Bronchial epithelial cell (primary cell): ENCODE results near the gene SHE. TPM values are rescaled to one million over a fixed set of nuclear protein-coding genes. Genes with fewer than 3 reads are reported as not detected.
"Not testable (repeated sequence)": the region's sequence is repeated elsewhere in the genome, so short reads cannot be mapped to it uniquely, and the experiment has no call there.

ENCODE experiments used
- DNase-seq: peaks from one replicate; pipeline ENCODE4 v3.0.0-alpha.2; 2010; ENCODE audit warnings: low read depth
- FAIRE-seq: peaks from 2 replicates; lab custom pipeline; 2011; peaks lifted over from hg19 to GRCh38; lab: Jason Lieb, UNC
- H3K27me3 ChIP-seq: 2 replicates; pipeline ENCODE4 v1.5.1; 2011; ENCODE audit warnings: low read length; ENCODE audit not compliant: control insufficient read depth, insufficient read depth
- H3K36me3 ChIP-seq: 2 replicates; pipeline ENCODE4 v1.5.1; 2011; ENCODE audit warnings: low read length; ENCODE audit not compliant: control insufficient read depth, insufficient read depth
- H3K4me3 ChIP-seq: 2 replicates; pipeline ENCODE4 v1.5.1; 2011; ENCODE audit warnings: mild to moderate bottlenecking, low read depth, low read length, control low read depth
- CTCF ChIP-seq: IDR thresholded peaks from 2 replicates; pipeline ENCODE4 v1.5.1; 2011; ENCODE audit warnings: mild to moderate bottlenecking, moderate library complexity, low read length, control low read depth, inconsistent platforms; ENCODE audit not compliant: insufficient read depth, severe bottlenecking
- total RNA-seq: library from RNA; depleted of rRNA; stranded (reverse); fragments of >200 nt; gene quantifications from 2 replicates; pipeline ENCODE4 v1.2.1, GENCODE V29; 2014

Gene SHE
- total RNA-seq, 1 donor from 2014 or later: not detected

- Histone ChIP-seq H3K4me3 (no peak overlapping the region), H3K27me3 (peaks cover 9% of the 10 kb centered on the region), H3K36me3 (no peaks in the 10 kb centered on the region)
- FAIRE-seq (no peak), DNase-seq (no peak)
- TF ChIP-seq CTCF: no peak
These were observed 11.9 kb downstream of the SHE start for GRCh38 chr1:154490317-154490716.

GRCh38 chr1:154489695-154490274 is 12.4 kb downstream of the SHE start:
- no peak for TF ChIP-seq CTCF
- FAIRE-seq (no peak), DNase-seq (no peak)
- Histone ChIP-seq H3K36me3 (no peaks in the 10 kb centered on the region), H3K4me3 (no peak overlapping the region), H3K27me3 (peaks cover 9% of the 10 kb centered on the region)

GRCh38 chr1:154488922-154489321 is 13.3 kb downstream of the SHE start:
- FAIRE-seq: no peak
- Histone ChIP-seq H3K27me3 (peaks cover 9% of the 10 kb centered on the region), H3K36me3 (no peaks in the 10 kb centered on the region), H3K4me3 (no peak overlapping the region)
- no peak for TF ChIP-seq CTCF
- no peak for DNase-seq

- not testable (repeated sequence) for H3K36me3 ChIP-seq, DNase-seq, FAIRE-seq, H3K27me3 ChIP-seq, H3K4me3 ChIP-seq
These were observed 15.5 kb downstream of the SHE start for GRCh38 chr1:154486756-154487155.

GRCh38 chr1:154485910-154486496 is 16.2 kb downstream of the SHE start:
- FAIRE-seq (no peak), DNase-seq (no peak)
- Histone ChIP-seq H3K27me3 (peaks cover 3% of the 10 kb centered on the region), H3K36me3 (no peaks in the 10 kb centered on the region), H3K4me3 (no peak overlapping the region)
- TF ChIP-seq CTCF: no peak

GRCh38 chr1:154485106-154485505 is 17.1 kb downstream of the SHE start:
- no peaks in the 10 kb centered on the region for H3K36me3 ChIP-seq
- H3K4me3 ChIP-seq: no peak overlapping the region
- DNase-seq (no peak), FAIRE-seq (no peak)
- TF ChIP-seq CTCF: no peak
- H3K27me3 ChIP-seq: peaks cover 2% of the 10 kb centered on the region
